ENCODE results near the gene THAP2. TPM values are rescaled to one million over a fixed set of nuclear protein-coding genes. Genes with fewer than 3 reads are reported as not detected.
"Not testable (repeated sequence)": the region's sequence is repeated elsewhere in the genome, so short reads cannot be mapped to it uniquely, and the experiment has no call there.

THAP2 gene
- total and polyA plus RNA-seq, 4 donors = 1.00 to 6.0 (median 2.9) TPM

DNA sequence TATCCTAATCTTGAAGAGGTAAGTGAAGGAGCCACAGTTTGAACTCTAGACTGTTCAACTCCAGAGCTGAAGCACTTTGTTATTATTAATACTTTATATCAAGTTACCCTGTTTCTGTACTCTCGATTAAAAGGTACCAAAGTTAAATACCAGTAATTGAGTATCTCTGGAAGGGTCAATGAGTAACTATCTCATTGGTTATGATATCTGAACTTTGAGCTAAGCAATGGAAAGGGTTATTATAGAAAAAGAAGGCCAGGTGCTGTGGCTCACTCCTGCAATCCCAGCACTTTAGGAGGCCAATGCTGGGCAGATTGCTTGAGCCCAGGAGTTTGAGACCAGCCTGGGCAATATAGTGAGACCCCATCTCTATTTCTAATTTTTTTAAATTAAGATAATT is 31.7 kb downstream of the THAP2 start:
- 97 to 98% methylated on average over 1 of the region's 1 CpG for WGBS, 2 donors
- DNase-seq (no peak), ATAC-seq (ENCODE audit: low FRiP score) (no peak)
- Histone ChIP-seq H3K4me1 (ENCODE audit: control insufficient read depth in 1 of 2, insufficient read depth in 2 of 2, low read length in 2 of 2) (no peaks in the 10 kb centered on the region), H3K4me3 (ENCODE audit: low read length in 2 of 2) (no peak overlapping the region), H3K36me3 (ENCODE audit: control insufficient read depth in 1 of 2, insufficient read depth in 2 of 2, low read length in 1 of 2) (peaks cover 2 to 3% of the 10 kb centered on the region in 2 donors), H3K27me3 (ENCODE audit: control insufficient read depth in 1 of 2, insufficient read depth in 2 of 2, low read length in 1 of 2) (no peaks in the 10 kb centered on the region), H3K9me3 (ENCODE audit: control insufficient read depth, low read length) (no peaks in the 10 kb centered on the region), H3K27ac (ENCODE audit: low read depth in 1 of 2, low read length in 2 of 2) (no peak overlapping the region)
- intact Hi-C loops (cut with DNase I) = no loop called here

DNA sequence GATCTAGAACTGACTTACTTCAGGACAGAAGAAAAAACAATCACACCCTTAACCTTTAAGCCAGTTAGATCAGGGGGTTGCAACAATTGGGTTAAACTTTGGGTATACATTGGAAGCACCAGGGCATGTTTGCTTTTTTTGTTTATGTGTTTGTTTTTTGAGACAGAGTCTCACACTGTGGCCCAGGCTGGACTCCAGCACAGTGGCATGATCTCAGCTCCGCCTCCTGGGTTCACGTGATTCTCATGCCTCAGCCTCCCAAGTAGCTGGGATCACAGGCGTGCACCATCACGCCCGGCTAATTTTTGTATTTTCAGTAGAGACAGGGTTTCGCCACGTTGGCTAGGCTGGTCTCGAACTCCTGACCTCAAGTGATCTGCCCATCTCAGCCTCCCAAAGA is 38.1 kb downstream of the THAP2 start:
- H3K36me3 ChIP-seq (ENCODE audit: control insufficient read depth in 1 of 2, insufficient read depth in 2 of 2, low read length in 1 of 2); H3K4me3 ChIP-seq (ENCODE audit: low read length in 2 of 2); H3K27ac ChIP-seq (ENCODE audit: low read depth in 1 of 2, low read length in 2 of 2); H3K4me1 ChIP-seq (ENCODE audit: control insufficient read depth in 1 of 2, insufficient read depth in 2 of 2, low read length in 2 of 2); ATAC-seq (ENCODE audit: low FRiP score); H3K27me3 ChIP-seq (ENCODE audit: control insufficient read depth in 1 of 2, insufficient read depth in 2 of 2, low read length in 1 of 2); DNase-seq; intact Hi-C loops (cut with DNase I); H3K9me3 ChIP-seq (ENCODE audit: control insufficient read depth, low read length): not testable (repeated sequence)
- WGBS, 2 donors = 89 to 94% methylated on average over 8 of the region's 8 CpGs

DNA sequence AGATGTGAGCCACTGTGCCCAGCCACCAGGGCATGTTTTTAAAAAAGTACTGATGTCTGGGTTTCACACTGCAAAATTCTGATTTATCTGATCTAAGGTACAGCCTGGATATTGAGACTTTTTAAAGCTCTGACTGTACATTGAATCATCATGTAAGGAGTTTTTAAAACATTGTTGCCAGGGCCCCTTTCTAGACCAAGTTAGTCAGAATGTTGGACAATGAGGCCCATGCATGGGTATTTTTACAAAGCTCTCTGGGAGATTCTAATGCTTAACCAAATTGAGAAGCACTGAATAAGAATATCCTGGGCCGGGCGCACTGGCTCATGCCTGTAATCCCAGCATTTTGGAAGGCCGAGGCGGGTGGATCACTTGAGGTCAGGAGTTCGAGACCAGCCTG is 38.5 kb downstream of the THAP2 start:
- Histone ChIP-seq H3K9me3 (ENCODE audit: control insufficient read depth, low read length) (no peaks in the 10 kb centered on the region), H3K27ac (ENCODE audit: low read depth in 1 of 2, low read length in 2 of 2) (no peak overlapping the region), H3K36me3 (ENCODE audit: control insufficient read depth in 1 of 2, insufficient read depth in 2 of 2, low read length in 1 of 2) (peaks cover 2 to 7% of the 10 kb centered on the region in 2 donors), H3K27me3 (ENCODE audit: control insufficient read depth in 1 of 2, insufficient read depth in 2 of 2, low read length in 1 of 2) (no peaks in the 10 kb centered on the region), H3K4me3 (ENCODE audit: low read length in 2 of 2) (no peak overlapping the region), H3K4me1 (ENCODE audit: control insufficient read depth in 1 of 2, insufficient read depth in 2 of 2, low read length in 2 of 2) (no peaks in the 10 kb centered on the region)
- DNase-seq (no peak), ATAC-seq (ENCODE audit: low FRiP score) (no peak)
- intact Hi-C loops (cut with DNase I) = no loop called here
- WGBS, 2 donors = 90 to 99% methylated on average over 5 of the region's 5 CpGs

DNA sequence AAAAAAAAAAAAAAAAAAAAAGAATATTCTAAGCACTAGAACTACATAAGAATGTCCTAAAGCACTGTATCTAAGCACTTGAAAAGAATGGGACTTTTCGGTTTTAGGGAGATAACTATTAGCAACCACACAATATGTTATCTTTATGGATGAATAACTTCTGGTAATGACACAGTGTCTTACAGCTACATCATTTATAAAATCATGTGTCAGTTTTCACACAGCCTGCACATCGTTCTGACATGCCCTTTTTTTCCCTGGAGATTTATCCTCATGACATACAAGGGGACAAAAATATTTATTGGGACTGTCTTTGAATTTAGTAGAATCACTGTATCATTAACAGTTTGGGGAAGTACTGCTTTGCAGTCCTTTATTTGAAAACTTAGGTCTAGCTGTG is 39.1 kb downstream of the THAP2 start:
- no peak for DNase-seq
- Histone ChIP-seq H3K27me3 (ENCODE audit: control insufficient read depth in 1 of 2, insufficient read depth in 2 of 2, low read length in 1 of 2) (no peaks in the 10 kb centered on the region), H3K4me1 (ENCODE audit: control insufficient read depth in 1 of 2, insufficient read depth in 2 of 2, low read length in 2 of 2) (no peaks in the 10 kb centered on the region), H3K4me3 (ENCODE audit: low read length in 2 of 2) (no peak overlapping the region), H3K36me3 (ENCODE audit: control insufficient read depth in 1 of 2, insufficient read depth in 2 of 2, low read length in 1 of 2) (peaks cover 2 to 7% of the 10 kb centered on the region in 2 donors), H3K27ac (ENCODE audit: low read depth in 1 of 2, low read length in 2 of 2) (no peak overlapping the region), H3K9me3 (ENCODE audit: control insufficient read depth, low read length) (no peaks in the 10 kb centered on the region)
- intact Hi-C loops (cut with DNase I) = no loop called here
- ATAC-seq (ENCODE audit: low FRiP score) = no peak
- WGBS, 2 donors = 41 to 63% methylated on average over 2 of the region's 2 CpGs

DNA sequence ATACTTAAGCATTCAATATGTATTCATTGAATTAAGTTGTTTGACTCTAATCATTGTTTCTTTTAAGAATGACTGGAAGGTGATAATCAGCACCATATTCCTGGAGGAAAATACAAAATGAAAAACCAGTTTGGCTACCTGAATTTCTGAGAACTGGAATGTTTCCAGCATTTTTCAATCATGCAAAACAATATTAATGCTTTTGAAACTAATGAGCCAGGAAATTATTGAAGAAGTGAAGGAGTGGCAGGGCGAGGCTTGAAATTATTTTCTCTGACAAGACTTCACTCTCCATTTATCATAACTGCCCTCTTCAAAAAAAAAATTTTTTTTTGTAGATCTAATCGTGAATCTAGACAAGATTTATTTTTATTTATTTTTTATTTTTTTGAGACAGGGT is 40.8 kb downstream of the THAP2 start:
- intact Hi-C loops (cut with DNase I) = no loop called here
- Histone ChIP-seq H3K27ac (ENCODE audit: low read depth in 1 of 2, low read length in 2 of 2) (no peak overlapping the region), H3K9me3 (ENCODE audit: control insufficient read depth, low read length) (no peaks in the 10 kb centered on the region), H3K36me3 (ENCODE audit: control insufficient read depth in 1 of 2, insufficient read depth in 2 of 2, low read length in 1 of 2) (peaks cover 2 to 7% of the 10 kb centered on the region in 2 donors), H3K27me3 (ENCODE audit: control insufficient read depth in 1 of 2, insufficient read depth in 2 of 2, low read length in 1 of 2) (no peaks in the 10 kb centered on the region), H3K4me1 (ENCODE audit: control insufficient read depth in 1 of 2, insufficient read depth in 2 of 2, low read length in 2 of 2) (no peaks in the 10 kb centered on the region), H3K4me3 (ENCODE audit: low read length in 2 of 2) (no peak overlapping the region)
- ATAC-seq (ENCODE audit: low FRiP score) (no peak), DNase-seq (no peak)
- 80 to 88% methylated on average over 2 of the region's 2 CpGs for WGBS, 2 donors

DNA sequence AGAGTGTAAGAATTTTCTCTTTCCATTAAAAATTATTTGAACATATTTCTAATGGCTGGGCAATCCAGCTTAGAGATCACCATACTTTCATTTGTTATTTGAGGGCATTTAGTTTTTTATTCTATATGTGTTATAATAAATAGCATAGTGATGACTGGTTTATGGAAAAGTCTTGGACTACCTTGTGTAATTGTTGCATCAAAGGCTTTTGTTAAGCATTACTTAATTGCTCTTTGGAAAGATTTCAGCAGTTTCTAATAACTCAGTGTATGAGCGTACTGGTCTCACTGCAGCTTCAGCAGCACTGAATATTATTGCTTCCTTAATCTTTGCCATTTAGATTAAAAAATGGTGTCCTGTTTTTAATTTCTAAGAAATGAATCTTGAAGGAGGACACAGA is 44.6 kb downstream of the THAP2 start:
- Histone ChIP-seq H3K27ac (ENCODE audit: low read depth in 1 of 2, low read length in 2 of 2) (no peak overlapping the region), H3K9me3 (ENCODE audit: control insufficient read depth, low read length) (peaks cover 1% of the 10 kb centered on the region), H3K27me3 (ENCODE audit: control insufficient read depth in 1 of 2, insufficient read depth in 2 of 2, low read length in 1 of 2) (no peaks in the 10 kb centered on the region), H3K4me3 (ENCODE audit: low read length in 2 of 2) (no peak overlapping the region), H3K36me3 (ENCODE audit: control insufficient read depth in 1 of 2, insufficient read depth in 2 of 2, low read length in 1 of 2) (peaks cover 0 to 3% of the 10 kb centered on the region in 2 donors), H3K4me1 (ENCODE audit: control insufficient read depth in 1 of 2, insufficient read depth in 2 of 2, low read length in 2 of 2) (no peaks in the 10 kb centered on the region)
- ATAC-seq (ENCODE audit: low FRiP score) = no peak
- 96 to 100% methylated on average over 1 of the region's 1 CpG for WGBS, 2 donors
- DNase-seq = no peak
- intact Hi-C loops (cut with DNase I) = no loop called here

DNA sequence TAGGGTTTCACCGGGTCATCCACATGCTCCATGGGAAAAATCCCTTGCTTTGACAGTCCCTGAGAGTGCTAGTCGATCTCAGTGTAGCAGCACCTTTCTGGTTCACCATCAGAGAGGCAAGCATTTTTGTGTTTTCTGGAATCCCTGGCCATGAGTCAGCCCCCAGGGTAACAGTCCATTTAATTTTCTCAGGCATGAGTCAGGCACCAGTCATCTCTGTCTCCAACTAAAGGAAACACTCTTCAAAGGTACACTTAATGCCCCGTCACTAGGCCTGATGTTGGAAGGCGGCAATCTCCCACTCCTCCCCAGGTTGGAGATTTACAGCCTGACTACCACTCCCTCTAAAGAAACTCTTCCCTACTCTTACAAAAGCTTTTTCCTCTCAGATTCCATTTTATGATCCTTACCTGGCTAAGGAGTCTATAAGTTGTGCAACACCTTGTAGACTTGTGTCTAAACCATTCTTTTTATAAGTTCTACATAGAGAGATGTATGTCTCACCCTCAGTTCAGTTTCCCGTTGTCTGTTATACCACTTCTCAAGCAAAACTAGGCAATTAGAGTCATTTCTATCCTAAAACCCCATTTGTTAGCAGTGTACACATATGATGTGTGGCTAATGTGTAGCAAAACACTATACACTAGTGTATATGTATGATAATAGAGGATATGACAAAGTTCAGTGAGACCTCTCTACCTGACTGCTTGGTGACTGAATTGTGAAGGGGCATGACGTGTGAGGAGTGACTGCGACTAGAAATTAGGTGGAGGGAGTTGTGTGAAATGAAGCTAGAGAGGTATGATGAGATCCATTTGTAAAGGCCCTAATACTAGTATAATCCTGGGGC is 46.4 kb downstream of the THAP2 start:
- no peak overlapping the region for H3K27ac ChIP-seq (ENCODE audit: low read depth in 1 of 2, low read length in 2 of 2)
- no peak for ATAC-seq (ENCODE audit: low FRiP score)
- no peaks in the 10 kb centered on the region for H3K27me3 ChIP-seq (ENCODE audit: control insufficient read depth in 1 of 2, insufficient read depth in 2 of 2, low read length in 1 of 2)
- H3K4me3 ChIP-seq (ENCODE audit: low read length in 2 of 2) = no peak overlapping the region
- intact Hi-C loops (cut with DNase I) = no loop called here
- no peaks in the 10 kb centered on the region for H3K4me1 ChIP-seq (ENCODE audit: control insufficient read depth in 1 of 2, insufficient read depth in 2 of 2, low read length in 2 of 2)
- H3K9me3 ChIP-seq (ENCODE audit: control insufficient read depth, low read length) = peaks cover 3% of the 10 kb centered on the region
- 82 to 83% methylated on average over 7 of the region's 7 CpGs for WGBS, 2 donors
- H3K36me3 ChIP-seq (ENCODE audit: control insufficient read depth in 1 of 2, insufficient read depth in 2 of 2, low read length in 1 of 2) = no peaks in the 10 kb centered on the region
- no peak for DNase-seq

DNA sequence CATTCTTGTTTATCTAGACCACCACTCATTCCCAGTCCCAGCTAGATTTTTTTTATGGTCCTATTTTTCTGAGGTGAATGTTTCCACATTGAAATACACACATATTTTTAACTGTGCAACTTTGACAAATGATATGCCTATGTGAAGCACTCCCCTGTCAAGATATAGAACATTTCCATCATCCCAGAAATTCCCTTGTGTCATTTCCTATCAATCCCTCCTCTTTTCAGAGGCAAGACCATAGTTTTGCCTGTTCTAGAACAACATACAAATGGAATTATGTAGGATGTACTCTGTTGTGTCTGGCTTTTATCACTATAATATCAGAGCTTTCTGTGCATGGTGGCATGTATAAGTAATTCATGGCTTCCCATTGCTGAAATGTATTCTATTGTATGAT is 54.5 kb downstream of the THAP2 start:
- Histone ChIP-seq H3K36me3 (ENCODE audit: control insufficient read depth in 1 of 2, insufficient read depth in 2 of 2, low read length in 1 of 2) (no peaks in the 10 kb centered on the region), H3K27me3 (ENCODE audit: control insufficient read depth in 1 of 2, insufficient read depth in 2 of 2, low read length in 1 of 2) (no peaks in the 10 kb centered on the region), H3K9me3 (ENCODE audit: control insufficient read depth, low read length) (peaks cover 4% of the 10 kb centered on the region), H3K27ac (ENCODE audit: low read depth in 1 of 2, low read length in 2 of 2) (no peak overlapping the region), H3K4me3 (ENCODE audit: low read length in 2 of 2) (no peak overlapping the region), H3K4me1 (ENCODE audit: control insufficient read depth in 1 of 2, insufficient read depth in 2 of 2, low read length in 2 of 2) (no peaks in the 10 kb centered on the region)
- DNase-seq = no peak
- intact Hi-C loops (cut with DNase I) = no loop called here
- ATAC-seq (ENCODE audit: low FRiP score) = no peak

DNA sequence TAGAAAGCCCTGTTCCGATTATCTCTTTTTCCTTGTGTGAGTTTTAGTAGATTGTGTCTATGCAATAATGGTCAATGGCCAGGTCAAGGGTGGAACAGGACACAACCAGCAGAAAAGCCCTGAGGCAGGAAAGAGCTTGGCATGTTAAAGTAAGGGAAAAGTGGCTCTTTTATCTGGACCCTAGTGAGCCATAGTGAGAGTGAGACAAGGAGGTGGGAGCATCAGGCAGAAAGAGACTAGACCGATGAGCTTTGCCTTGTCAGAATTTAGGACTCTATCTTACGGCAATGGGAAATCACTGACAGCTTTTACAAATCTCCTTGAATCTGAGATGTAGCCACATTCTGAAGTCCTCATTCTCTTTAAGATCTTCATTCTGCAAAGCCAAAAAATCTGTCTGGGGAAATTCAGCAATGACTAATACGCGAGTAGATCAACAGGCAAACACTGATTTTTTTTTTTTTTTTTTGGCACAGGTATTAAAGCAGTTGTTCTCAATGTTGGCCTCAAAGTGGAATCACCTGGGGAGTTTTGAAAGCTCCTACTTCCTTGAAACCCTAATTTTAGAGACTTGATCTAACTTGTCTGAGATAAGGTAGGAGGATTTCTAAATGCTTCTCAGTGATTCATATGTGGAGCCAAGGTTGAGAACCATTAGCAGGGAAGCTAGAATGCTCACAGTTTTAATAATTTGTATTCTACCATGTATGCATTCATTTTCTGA is 55.7 kb downstream of the THAP2 start:
- Histone ChIP-seq H3K27ac (ENCODE audit: low read depth in 1 of 2, low read length in 2 of 2) (no peak overlapping the region), H3K4me3 (ENCODE audit: low read length in 2 of 2) (no peak overlapping the region), H3K36me3 (ENCODE audit: control insufficient read depth in 1 of 2, insufficient read depth in 2 of 2, low read length in 1 of 2) (no peaks in the 10 kb centered on the region), H3K9me3 (ENCODE audit: control insufficient read depth, low read length) (peaks cover 3% of the 10 kb centered on the region), H3K27me3 (ENCODE audit: control insufficient read depth in 1 of 2, insufficient read depth in 2 of 2, low read length in 1 of 2) (no peaks in the 10 kb centered on the region), H3K4me1 (ENCODE audit: control insufficient read depth in 1 of 2, insufficient read depth in 2 of 2, low read length in 2 of 2) (no peaks in the 10 kb centered on the region)
- ATAC-seq (ENCODE audit: low FRiP score) (no peak), DNase-seq (no peak)
- intact Hi-C loops (cut with DNase I) = no loop called here
- WGBS, 2 donors = 89% methylated on average over 5 of the region's 5 CpGs
